CD14-positive monocyte (primary cell): ENCODE measurements around the gene ADK. TPM values are rescaled to one million over a fixed set of nuclear protein-coding genes. Genes with fewer than 3 reads are reported as not detected.

ENCODE experiments used
- DNase-seq, 3 donors: peaks; one replicate each; pipeline ENCODE4 v3.0.0-alpha.2; 2011 to 2022
- H2AFZ ChIP-seq: 2 replicates; pipeline ENCODE4 v1.6.0; 2012; ENCODE audit warnings: mild to moderate bottlenecking, low read depth, low read length, inconsistent platforms; ENCODE audit not compliant: insufficient read depth, poor library complexity, severe bottlenecking
- H3K27ac ChIP-seq, 2 donors: 1 replicate in 1 of 2; 2 replicates in 1 of 2; pipeline ENCODE4 v1.5.1; 2012 to 2013; ENCODE audit warnings: low read length in 2 of 2, control low read depth in 1 of 2, inconsistent platforms in 1 of 2, low read depth in 1 of 2, mild to moderate bottlenecking in 1 of 2
- H3K27me3 ChIP-seq, 2 donors: one replicate each; pipeline versions ENCODE4 v1.6.0 to v1.6.1; 2011 to 2013; ENCODE audit warnings: low read length in 2 of 2; ENCODE audit not compliant: control insufficient read depth in 2 of 2, insufficient read depth in 2 of 2
- H3K36me3 ChIP-seq, 2 donors: replicated peaks in 1 of 2; 1 replicate in 1 of 2; 2 replicates in 1 of 2; pipeline versions ENCODE4 v1.5.1 to v1.6.1; 2012 to 2013; ENCODE audit warnings: low read length in 2 of 2, control low read depth in 1 of 2, inconsistent platforms in 1 of 2, mild to moderate bottlenecking in 1 of 2; ENCODE audit not compliant: insufficient read depth in 2 of 2, control insufficient read depth in 1 of 2
- H3K4me1 ChIP-seq, 2 donors: 1 replicate in 1 of 2; 2 replicates in 1 of 2; pipeline versions ENCODE4 v1.5.1 to v1.6.1; 2012 to 2013; ENCODE audit warnings: low read length in 2 of 2, control low read depth in 1 of 2, inconsistent platforms in 1 of 2, mild to moderate bottlenecking in 1 of 2, moderate library complexity in 1 of 2; ENCODE audit not compliant: insufficient read depth in 2 of 2, control insufficient read depth in 1 of 2
- H3K4me2 ChIP-seq: replicated peaks from 2 replicates; pipeline ENCODE3; 2012; ENCODE audit warnings: low read length, moderate library complexity, mild to moderate bottlenecking; ENCODE audit not compliant: poor library complexity, severe bottlenecking; ENCODE audit errors: extremely low read depth
- H3K4me3 ChIP-seq, 3 experiments: fragments of 200-600 bp in 1 of 3; sonication (generic) in 1 of 3; replicated peaks in 1 of 3; 1 replicate in 2 of 3; 2 replicates in 1 of 3; pipeline ENCODE4 v1.5.1; 2011 to 2013; ENCODE audit warnings: low read length in 3 of 3, mild to moderate bottlenecking in 3 of 3, control low read depth in 2 of 3, low read depth in 2 of 3, inconsistent platforms in 1 of 3, moderate library complexity in 1 of 3
- H3K79me2 ChIP-seq: 2 replicates; pipeline ENCODE4 v1.6.0; 2012; ENCODE audit warnings: mild to moderate bottlenecking, control low read depth, inconsistent platforms, low read length, moderate library complexity; ENCODE audit not compliant: insufficient read depth
- H3K9ac ChIP-seq: 2 replicates; pipeline ENCODE4 v1.6.0; 2017; ENCODE audit warnings: low read length, mild to moderate bottlenecking; ENCODE audit not compliant: insufficient read depth, poor library complexity, severe bottlenecking
- H3K9me3 ChIP-seq, 2 donors: replicated peaks in 1 of 2; 1 replicate in 1 of 2; 2 replicates in 1 of 2; pipeline versions ENCODE4 v1.5.1 to v1.6.1; 2012 to 2013; ENCODE audit warnings: low read length in 2 of 2, control low read depth in 1 of 2; ENCODE audit not compliant: control insufficient read depth in 1 of 2, insufficient read depth in 1 of 2
- H4K20me1 ChIP-seq: 2 replicates; pipeline ENCODE4 v1.6.0; 2012; ENCODE audit warnings: mild to moderate bottlenecking, low read length, control low read depth, moderate library complexity; ENCODE audit not compliant: insufficient read depth
- H3K27ac Mint-ChIP-seq, 7 donors: one replicate each; pipeline ENCODE4 v1.8.0; 2020; ENCODE audit warnings: mild to moderate bottlenecking in 7 of 7, mixed read lengths in 7 of 7, moderate library complexity in 6 of 7, inconsistent platforms in 2 of 7
- H3K27me3 Mint-ChIP-seq, 3 donors: one replicate each; pipeline ENCODE4 v1.8.0; 2021 to 2022; ENCODE audit warnings: low read depth in 3 of 3, mild to moderate bottlenecking in 3 of 3, mixed read lengths in 3 of 3, moderate library complexity in 3 of 3, inconsistent platforms in 1 of 3
- H3K36me3 Mint-ChIP-seq, 2 donors: one replicate each; pipeline ENCODE4 v1.8.0; 2020; ENCODE audit warnings: mixed read lengths in 2 of 2, inconsistent platforms in 1 of 2, mild to moderate bottlenecking in 1 of 2
- H3K4me1 Mint-ChIP-seq: one replicate; pipeline ENCODE4 v1.8.0; 2020; ENCODE audit warnings: mild to moderate bottlenecking, mixed read lengths
- H3K4me3 Mint-ChIP-seq, 2 donors: one replicate each; pipeline ENCODE4 v1.8.0; 2020; ENCODE audit warnings: mild to moderate bottlenecking in 2 of 2, mixed read lengths in 2 of 2, moderate library complexity in 1 of 2
- H3K9me3 Mint-ChIP-seq, 7 donors: one replicate each; pipeline ENCODE4 v1.8.0; 2020 to 2022; ENCODE audit warnings: mixed read lengths in 7 of 7, mild to moderate bottlenecking in 6 of 7, moderate library complexity in 6 of 7, inconsistent platforms in 2 of 7
- WGBS: methylation state at CpG from one replicate; pipeline ENCODE4 v1.1.5; 2013; ENCODE audit warnings: missing lambda C conversion rate; ENCODE audit not compliant: insufficient coverage; 5-methylcytosine and 5-hydroxymethylcytosine counted together
- intact Hi-C, 2 donors: fragments of 100-400 bp; cut with micrococcal nuclease; formaldehyde crosslinking; loops; one replicate each; pipeline versions ENCODE4 v1.15.0 to v1.15.1; 2023
- polyA plus RNA-seq, 3 donors: library from polyadenylated mRNA; depleted of rRNA in 1 of 3; unstranded in 2 of 3; stranded (reverse) in 1 of 3; fragments of 300-500 nt in 2 of 3; fragments of >200 nt in 1 of 3; fragmentation: Illumina TruSeq in 2 of 3; gene quantifications; 1 replicate in 2 of 3; 2 replicates in 1 of 3; pipeline ENCODE4 v1.2.3, GENCODE V29; 2012 to 2021
- TF ChIP-seq, protein P1 (sequence below): fragments of 200-600 bp; IDR thresholded peaks from one replicate; pipeline ENCODE4 v1.8.0; 2022; ENCODE audit warnings: antibody characterized with exemption, mild to moderate bottlenecking

Gene ADK
- polyA plus RNA-seq, 3 donors: 6.4 to 38.2 (median 35.7) TPM

DNA sequence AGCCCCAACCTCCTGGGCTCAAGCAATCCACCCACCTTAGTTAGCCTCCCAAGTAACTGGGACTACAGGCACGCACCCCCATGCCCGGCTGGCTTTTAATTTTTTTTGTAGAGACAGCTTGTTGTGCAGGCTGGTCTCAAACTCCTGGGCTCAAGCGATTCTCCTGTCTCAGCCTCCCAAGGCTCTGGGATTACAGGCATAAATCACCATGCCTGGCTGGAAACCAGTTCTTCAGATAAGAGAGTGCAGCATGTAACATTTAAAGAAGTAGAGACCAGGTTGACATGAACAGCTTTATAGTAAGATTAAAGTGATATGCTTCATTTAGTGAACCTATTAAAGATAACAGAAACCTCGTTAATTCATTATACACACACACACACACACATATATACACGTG lies 507.5 kb downstream of the ADK start:
- intact Hi-C loops: no loop called here
- H3K4me2 ChIP-seq: no peak overlapping the region
- H3K79me2 ChIP-seq: no peaks in the 10 kb centered on the region
- Mint-ChIP-seq H3K27me3 (no peaks in the 10 kb centered on the region), H3K4me1 (no peaks in the 10 kb centered on the region), H3K27ac (no peak overlapping the region), H3K36me3 (peaks cover 10 to 23% of the 10 kb centered on the region in 2 donors), H3K4me3 (no peak overlapping the region), H3K9me3 (peaks cover 0 to 3% (median 0%) of the 10 kb centered on the region in 7 donors)
- no peaks in the 10 kb centered on the region for H3K36me3 ChIP-seq
- DNase-seq: no peak
- WGBS: 100% methylated on average over 3 of the region's 5 CpGs
- no peak overlapping the region for H3K9ac ChIP-seq
- no peaks in the 10 kb centered on the region for H4K20me1 ChIP-seq
- no peaks in the 10 kb centered on the region for H3K4me1 ChIP-seq
- no peak overlapping the region for H3K27ac ChIP-seq
- no peak overlapping the region for H3K4me3 ChIP-seq
- TF ChIP-seq, protein P1, sequence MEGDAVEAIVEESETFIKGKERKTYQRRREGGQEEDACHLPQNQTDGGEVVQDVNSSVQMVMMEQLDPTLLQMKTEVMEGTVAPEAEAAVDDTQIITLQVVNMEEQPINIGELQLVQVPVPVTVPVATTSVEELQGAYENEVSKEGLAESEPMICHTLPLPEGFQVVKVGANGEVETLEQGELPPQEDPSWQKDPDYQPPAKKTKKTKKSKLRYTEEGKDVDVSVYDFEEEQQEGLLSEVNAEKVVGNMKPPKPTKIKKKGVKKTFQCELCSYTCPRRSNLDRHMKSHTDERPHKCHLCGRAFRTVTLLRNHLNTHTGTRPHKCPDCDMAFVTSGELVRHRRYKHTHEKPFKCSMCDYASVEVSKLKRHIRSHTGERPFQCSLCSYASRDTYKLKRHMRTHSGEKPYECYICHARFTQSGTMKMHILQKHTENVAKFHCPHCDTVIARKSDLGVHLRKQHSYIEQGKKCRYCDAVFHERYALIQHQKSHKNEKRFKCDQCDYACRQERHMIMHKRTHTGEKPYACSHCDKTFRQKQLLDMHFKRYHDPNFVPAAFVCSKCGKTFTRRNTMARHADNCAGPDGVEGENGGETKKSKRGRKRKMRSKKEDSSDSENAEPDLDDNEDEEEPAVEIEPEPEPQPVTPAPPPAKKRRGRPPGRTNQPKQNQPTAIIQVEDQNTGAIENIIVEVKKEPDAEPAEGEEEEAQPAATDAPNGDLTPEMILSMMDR: no peak
- H3K9me3 ChIP-seq: no peaks in the 10 kb centered on the region
- H3K27me3 ChIP-seq: no peaks in the 10 kb centered on the region
- H2AFZ ChIP-seq: no peak overlapping the region

GRCh38 chr10:74662635-74663034 lies 511.6 kb downstream of the ADK start:
- no peaks in the 10 kb centered on the region for H4K20me1 ChIP-seq
- no peak overlapping the region for H3K9ac ChIP-seq
- TF ChIP-seq, protein P1: no peak
- no peak overlapping the region for H3K4me2 ChIP-seq
- Mint-ChIP-seq H3K9me3 (no peaks in the 10 kb centered on the region), H3K4me3 (no peak overlapping the region), H3K27me3 (no peaks in the 10 kb centered on the region), H3K36me3 (peaks cover 2 to 14% of the 10 kb centered on the region in 2 donors), H3K4me1 (no peaks in the 10 kb centered on the region), H3K27ac (no peak overlapping the region)
- no peaks in the 10 kb centered on the region for H3K79me2 ChIP-seq
- no peaks in the 10 kb centered on the region for H3K36me3 ChIP-seq
- H3K27me3 ChIP-seq: no peaks in the 10 kb centered on the region
- H3K4me1 ChIP-seq: no peaks in the 10 kb centered on the region
- no peak overlapping the region for H3K4me3 ChIP-seq
- DNase-seq: no peak
- intact Hi-C loops: no loop called here
- 80% methylated on average over 1 of the region's 3 CpGs for WGBS
- no peak overlapping the region for H2AFZ ChIP-seq
- H3K27ac ChIP-seq: no peak overlapping the region
- no peaks in the 10 kb centered on the region for H3K9me3 ChIP-seq
